Measurements from ENCODE around the gene CACNA1B. TPM values are rescaled to one million over a fixed set of nuclear protein-coding genes. Genes with fewer than 3 reads are reported as not detected.
"Not testable (repeated sequence)": the region's sequence is repeated elsewhere in the genome, so short reads cannot be mapped to it uniquely, and the experiment has no call there.

CACNA1B gene
- total RNA-seq, 1 donor from 2014 or later: 0.07 TPM

GRCh38 chr9:137865581-137866145, 11.9 kb upstream of the CACNA1B start:
- DNase-seq (ENCODE audit: low read depth, low spot score): no peak

- DNase-seq (ENCODE audit: low read depth, low spot score): no peak
These were observed 11.1 kb upstream of the CACNA1B start for GRCh38 chr9:137866226-137867141.

DNA sequence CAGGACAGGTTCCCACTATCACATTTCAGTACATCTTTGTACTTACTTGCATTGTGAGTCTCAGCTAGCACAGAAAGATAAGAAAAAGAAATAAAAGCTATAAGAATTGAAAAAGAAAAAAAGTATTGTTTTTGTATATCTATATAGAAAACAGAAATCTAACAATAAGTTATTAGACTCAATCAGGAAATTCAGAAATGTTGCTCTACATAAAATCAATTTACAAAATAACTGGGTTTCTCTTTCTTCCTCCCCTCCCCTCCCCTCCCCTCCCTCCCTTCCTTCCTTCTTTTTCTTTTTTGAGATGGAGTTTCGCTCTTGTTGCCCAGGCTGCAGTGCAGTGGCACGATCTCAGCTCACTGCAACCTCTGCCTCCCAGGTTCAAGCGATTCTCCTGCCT, 7.2 kb upstream of the CACNA1B start:
- no peak for DNase-seq (ENCODE audit: low read depth, low spot score)

DNA sequence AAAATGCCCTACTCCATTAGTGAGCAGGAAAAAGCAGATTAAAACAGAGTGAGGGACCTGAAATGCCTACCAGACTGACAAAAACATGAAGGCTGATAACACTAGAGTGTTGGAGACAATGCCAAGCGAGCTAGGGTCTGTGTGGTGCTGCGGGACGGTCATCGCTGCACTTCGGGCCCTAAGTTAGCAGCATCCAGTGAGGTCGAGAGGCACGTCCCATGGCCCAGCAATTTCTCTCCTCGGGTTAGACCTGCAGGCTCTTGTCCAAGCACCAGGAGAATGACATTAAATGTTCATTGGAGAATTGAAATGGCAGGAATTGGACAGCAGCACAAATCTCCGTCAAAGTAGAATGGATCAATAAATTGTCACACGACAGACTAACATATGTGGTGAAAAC, 5.3 kb upstream of the CACNA1B start:
- no peak for DNase-seq (ENCODE audit: low read depth, low spot score)

DNA sequence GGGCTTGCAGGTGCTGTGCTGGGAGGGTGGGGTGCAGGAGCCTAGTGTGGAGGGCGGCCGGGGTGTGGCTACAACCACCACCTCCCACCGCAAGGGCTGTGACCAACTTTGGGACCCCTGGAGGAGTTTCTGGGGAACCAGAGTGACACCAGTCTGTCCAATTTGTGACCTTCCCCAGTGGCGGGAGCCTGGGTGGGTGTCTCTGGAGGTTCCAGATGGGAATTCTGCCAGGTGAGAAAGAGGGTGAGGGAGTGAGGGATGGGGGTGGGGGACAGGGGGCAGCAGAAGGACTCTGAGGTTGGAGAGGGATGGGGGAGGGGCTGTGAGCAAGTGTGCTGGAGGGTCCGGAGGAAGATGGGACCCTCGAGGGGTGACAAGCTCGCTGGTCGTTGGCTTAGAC, 4.2 kb upstream of the CACNA1B start:
- DNase-seq (ENCODE audit: low read depth, low spot score): no peak

DNA sequence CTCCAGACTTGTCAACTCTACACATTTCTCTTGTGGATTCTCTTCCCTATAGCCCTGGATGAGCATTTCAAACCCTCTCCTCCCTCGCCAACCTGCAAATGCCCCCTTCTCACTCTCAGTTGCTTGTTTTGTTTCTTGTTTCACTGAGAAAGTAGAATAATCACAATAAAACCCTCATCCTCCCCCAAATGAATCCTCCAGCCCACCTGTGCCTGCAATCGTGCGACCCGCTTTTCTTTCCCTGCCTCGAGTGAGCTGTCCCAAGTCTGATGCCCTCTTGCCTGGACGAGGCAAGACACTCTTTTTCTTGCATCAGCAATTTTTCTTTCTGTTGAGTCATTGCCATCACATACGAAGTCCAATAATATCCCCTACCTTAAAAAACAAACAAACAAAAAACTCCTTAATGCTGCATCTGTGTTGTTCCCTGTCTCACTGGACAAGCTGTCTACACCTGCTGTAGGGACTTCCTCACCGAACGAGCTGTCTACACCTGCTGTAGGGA, 3.7 kb upstream of the CACNA1B start:
- DNase-seq (ENCODE audit: low read depth, low spot score): no peak

- no peak for DNase-seq (ENCODE audit: low read depth, low spot score)
These were observed 2.2 kb upstream of the CACNA1B start for GRCh38 chr9:137875354-137875753.

DNA sequence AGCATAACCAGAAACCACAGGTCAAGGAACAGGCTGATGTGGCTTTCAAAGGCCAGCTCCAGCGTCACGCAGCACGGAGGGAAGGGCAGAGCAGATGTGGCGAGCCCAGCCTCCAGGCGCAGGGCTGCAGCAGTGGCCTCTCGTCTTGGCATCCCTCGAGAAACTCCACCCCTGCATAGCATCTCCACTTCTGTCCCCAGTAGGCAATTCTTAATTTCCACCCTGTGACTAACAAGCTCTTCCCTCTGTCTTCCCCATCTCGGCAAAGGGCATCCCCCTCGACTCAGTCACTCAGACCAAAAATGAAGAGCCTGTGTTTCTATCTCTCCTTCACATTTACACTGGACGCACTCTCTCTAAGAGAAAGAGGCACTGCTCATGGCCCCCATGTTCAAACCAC, 1.7 kb upstream of the CACNA1B start:
- DNase-seq (ENCODE audit: low read depth, low spot score): no peak

- no peak for DNase-seq (ENCODE audit: low read depth, low spot score)
These were observed 1.3 kb upstream of the CACNA1B start for GRCh38 chr9:137876269-137876668.

GRCh38 chr9:137876781-137877386, 698 bp upstream of the CACNA1B start:
- DNase-seq (ENCODE audit: low read depth, low spot score): no peak

DNA sequence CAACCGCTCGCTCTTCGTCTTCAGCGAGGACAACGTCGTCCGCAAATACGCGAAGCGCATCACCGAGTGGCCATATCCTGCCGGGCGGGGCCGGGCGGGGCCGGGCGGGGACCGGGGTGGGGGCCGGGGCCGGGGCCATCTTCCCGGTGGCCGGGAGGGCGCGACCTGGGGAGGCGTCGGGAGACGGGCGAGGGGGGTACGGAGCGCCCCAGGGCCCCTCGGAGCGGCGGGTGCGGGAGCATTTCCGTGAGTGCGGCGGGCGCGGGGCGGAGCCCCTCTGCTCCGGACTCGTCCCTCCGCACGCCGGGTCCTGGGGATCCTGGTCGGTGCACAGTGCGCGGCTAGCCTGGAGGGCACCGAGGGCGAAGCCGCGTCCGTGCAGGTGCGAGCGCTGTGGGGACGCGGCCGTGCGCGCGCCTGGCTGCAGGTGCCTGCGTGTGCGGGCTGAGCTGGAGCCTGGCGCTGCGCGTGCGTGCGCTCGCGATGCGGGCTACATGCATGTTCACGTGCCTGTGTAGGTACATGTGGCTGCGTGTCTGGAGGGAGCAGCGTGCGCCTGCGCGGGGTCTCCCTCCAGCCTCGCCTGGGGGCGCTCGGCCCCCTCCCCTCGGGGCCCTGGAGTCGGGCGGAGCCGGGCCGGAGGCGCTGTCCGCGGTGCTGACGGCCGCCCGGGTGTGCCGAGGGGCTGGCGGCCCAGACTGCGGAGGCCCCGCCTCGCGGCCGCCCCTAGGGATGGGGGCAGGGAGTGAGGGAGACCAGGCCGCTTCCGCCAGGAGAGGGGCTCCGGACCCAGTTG, 762 bp downstream of the CACNA1B start:
- DNase-seq (ENCODE audit: low read depth, low spot score): no peak

GRCh38 chr9:137879052-137879451, 1.5 kb downstream of the CACNA1B start:
- no peak for DNase-seq (ENCODE audit: low read depth, low spot score)

- no peak for DNase-seq (ENCODE audit: low read depth, low spot score)
These were observed 2.1 kb downstream of the CACNA1B start for GRCh38 chr9:137879566-137880150.

- DNase-seq (ENCODE audit: low read depth, low spot score): no peak
These were observed 2.8 kb downstream of the CACNA1B start for GRCh38 chr9:137880160-137880975.

- DNase-seq (ENCODE audit: low read depth, low spot score): no peak
These were observed 3.5 kb downstream of the CACNA1B start for GRCh38 chr9:137880976-137881530.

DNA sequence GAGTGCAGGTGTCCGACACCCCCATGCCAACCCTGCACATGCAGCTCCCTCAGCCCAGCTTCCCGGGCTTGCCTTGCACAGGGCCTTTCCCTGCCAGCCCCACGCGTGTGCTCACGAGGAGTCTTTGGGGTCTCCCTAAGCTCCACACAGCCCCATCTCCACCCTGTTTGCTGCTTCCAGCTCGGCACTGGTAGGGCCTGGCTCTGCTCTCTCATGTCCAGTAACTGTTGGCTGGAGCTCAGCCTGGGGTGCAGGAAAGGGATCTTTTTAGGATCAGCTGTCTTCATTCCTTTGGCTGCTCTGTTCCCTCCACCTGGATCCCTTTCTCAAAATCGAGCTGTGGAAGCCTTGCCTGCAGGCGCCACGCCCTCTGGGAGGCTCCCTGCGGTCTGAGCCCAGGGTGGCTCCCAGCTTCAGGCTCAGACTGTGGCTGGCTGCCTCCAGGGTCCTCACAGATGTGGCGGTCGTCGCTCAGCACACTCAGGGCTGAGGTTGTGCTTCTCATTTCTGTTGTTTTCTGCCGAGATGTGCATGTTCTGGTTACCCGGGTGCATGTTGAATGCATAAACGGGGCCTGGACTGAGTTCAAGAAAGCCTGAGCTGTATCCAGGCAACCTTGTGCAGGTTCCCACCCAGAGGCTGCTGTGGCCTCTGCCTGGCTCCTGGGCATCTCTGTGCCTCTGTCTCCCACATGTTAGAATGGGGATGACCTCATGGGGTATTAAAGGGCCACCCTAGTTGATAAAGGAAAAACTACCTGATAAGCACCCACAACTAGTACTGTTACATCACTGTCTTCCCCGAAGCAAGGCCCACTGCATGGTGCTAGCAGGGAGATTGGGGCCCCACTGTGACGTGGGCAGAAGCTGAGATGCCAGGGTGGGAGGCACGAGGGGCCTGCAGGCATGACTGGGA, 4.3 kb downstream of the CACNA1B start:
- DNase-seq (ENCODE audit: low read depth, low spot score): no peak

- DNase-seq (ENCODE audit: low read depth, low spot score): no peak
These were observed 4.9 kb downstream of the CACNA1B start for GRCh38 chr9:137882506-137882821.

DNA sequence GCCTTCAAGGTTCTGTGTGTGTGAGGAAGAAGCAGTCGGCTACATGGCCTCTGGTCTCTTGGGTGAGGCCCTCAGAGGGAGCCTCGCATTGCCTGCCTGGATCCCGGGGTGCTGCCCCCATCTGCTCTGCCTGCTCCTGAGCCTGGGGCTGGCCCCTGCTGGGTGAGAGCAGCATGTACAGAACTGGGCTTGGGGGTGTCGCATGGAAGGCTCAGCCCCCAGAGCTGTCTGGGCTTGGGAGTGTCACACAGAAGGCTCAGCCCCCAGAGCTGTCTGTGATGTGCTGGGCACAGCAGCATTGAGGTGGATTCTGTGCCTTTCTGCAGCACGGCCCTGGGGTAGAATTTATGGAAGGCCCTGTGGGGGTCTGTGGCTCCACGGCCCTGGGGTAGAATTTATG, 6.4 kb downstream of the CACNA1B start:
- not testable (repeated sequence) for DNase-seq (ENCODE audit: low read depth, low spot score)

DNA sequence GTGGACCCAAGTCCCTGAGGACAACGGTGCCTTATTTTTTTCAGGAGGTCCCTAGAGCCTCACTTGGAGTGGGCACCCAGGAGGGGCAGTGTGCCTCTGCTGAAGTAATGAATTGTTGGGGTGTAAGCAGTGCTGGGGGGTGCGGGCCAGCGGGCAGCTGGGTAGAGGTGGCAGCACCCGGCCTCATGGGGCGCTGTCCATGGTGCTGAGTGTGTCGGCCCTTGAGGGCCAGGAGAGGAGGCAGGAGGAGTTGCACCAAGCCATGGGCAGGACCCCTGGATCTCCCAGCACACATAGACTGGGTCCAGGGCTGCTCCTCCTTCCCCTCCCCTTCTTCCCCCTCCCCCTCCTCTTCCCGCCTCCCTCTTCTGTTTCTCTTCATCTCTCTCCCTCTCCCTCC, 7.0 kb downstream of the CACNA1B start:
- DNase-seq (ENCODE audit: low read depth, low spot score): not testable (repeated sequence)

All from pulmonary artery endothelial cell (primary cell).